Measurements from ENCODE around the gene THY1.

The THY1 gene

DNA sequence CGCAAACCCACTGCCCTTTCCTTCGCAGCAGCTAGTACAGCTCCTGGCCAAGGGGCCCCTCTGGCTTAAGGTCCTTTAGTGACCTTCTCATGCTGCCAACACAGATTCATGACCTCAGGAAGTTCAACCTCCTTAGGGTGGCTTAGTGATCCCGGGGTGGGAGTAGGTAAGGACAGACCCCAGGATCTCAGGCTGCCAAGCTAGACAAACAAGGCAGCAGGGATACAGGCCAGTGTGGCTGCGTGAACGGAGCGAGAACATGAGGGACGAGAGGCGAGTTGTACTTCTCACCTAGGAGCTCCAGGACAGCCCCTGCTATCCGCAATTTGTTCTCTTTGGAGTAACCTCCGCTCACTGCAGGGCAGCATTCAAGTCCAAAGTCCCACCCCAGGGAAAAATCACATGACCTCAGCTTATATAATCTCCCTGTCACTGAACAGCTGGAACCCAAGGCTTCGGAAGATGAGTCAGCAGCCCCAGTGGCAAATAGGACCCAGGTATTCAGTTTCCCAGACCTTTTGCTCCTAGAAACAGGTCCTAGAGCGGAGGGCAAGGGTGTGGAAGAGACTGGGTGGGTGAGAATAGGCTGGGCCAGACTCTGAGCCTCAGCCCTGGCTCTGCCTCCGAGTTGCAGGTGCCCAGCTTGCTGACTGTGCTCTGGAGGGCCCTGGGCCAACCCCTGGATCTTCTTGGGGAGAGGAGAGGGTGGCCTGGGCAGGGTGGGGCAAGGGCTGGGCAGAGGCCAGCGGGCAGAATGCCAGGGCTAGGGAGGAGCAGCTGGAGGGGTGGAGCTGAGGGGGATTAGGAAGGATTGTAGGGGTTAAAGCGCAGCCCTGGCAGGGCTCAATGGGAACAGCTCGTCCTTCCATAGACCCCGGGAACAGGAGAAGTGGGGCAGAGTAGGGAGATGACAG lies 54.6 kb downstream of the THY1 start:
- DNase-seq: no peak

GRCh38 chr11:119367661-119368120 lies 55.3 kb downstream of the THY1 start:
- DNase-seq: no peak

All from stimulated activated CD8-positive, alpha-beta memory T cell treated with anti-CD3 and anti-CD28 coated beads, Interleukin-4, amount 100 ng/mL, for 48 hours (primary cell).